Ishikawa (cell line): ENCODE measurements around the gene ELOVL3.

Experiments
- CEBPB ChIP-seq: IDR thresholded peaks from 2 replicates; pipeline ENCODE4 v1.6.1; 2012
- CREB1 ChIP-seq: IDR thresholded peaks from 2 replicates; pipeline ENCODE4 v1.6.1; 2012; ENCODE audit warnings: low read depth
- EGR1 ChIP-seq: IDR thresholded peaks from 2 replicates; pipeline ENCODE4 v1.6.1; 2012
- EP300 ChIP-seq: IDR thresholded peaks from 2 replicates; pipeline ENCODE4 v1.6.1; 2012; ENCODE audit warnings: borderline replicate concordance
- FOXM1 ChIP-seq: IDR thresholded peaks from 2 replicates; pipeline ENCODE4 v1.6.1; 2012; ENCODE audit warnings: low read depth, borderline replicate concordance
- NFIC ChIP-seq: IDR thresholded peaks from 2 replicates; pipeline ENCODE4 v1.6.1; 2012
- RAD21 ChIP-seq: IDR thresholded peaks from 2 replicates; pipeline ENCODE4 v1.6.1; 2012; ENCODE audit warnings: low read depth
- TAF1 ChIP-seq: IDR thresholded peaks from 2 replicates; pipeline ENCODE4 v1.6.1; 2012; ENCODE audit warnings: low read depth, mild to moderate bottlenecking
- TCF12 ChIP-seq: IDR thresholded peaks from 2 replicates; pipeline ENCODE4 v1.6.1; 2012; ENCODE audit warnings: low read depth
- TEAD4 ChIP-seq: IDR thresholded peaks from 2 replicates; pipeline ENCODE4 v1.6.1; 2012
- YY1 ChIP-seq: IDR thresholded peaks from 2 replicates; pipeline ENCODE4 v1.6.1; 2012; ENCODE audit warnings: low read depth
- ZBTB7A ChIP-seq: IDR thresholded peaks from 2 replicates; pipeline ENCODE4 v1.6.1; 2012; ENCODE audit warnings: low read depth
- TF ChIP-seq, protein P1 (sequence below): IDR thresholded peaks from 2 replicates; pipeline ENCODE4 v1.6.1; 2012; ENCODE audit warnings: low read depth, mild to moderate bottlenecking
- TF ChIP-seq, protein P2 (sequence below): IDR thresholded peaks from 2 replicates; pipeline ENCODE4 v1.6.1; 2012
- TF ChIP-seq, protein P3 (sequence below): IDR thresholded peaks from 2 replicates; pipeline ENCODE4 v1.6.1; 2012

ELOVL3 gene

GRCh38 chr10:102268375-102268888, 42.3 kb downstream of the ELOVL3 start:
- TF ChIP-seq EP300 (no peak), FOXM1 (no peak), CREB1 (no peak), ZBTB7A (no peak), TAF1 (no peak), YY1 (no peak), RAD21 (no peak), NFIC (no peak)
- TF ChIP-seq, protein P1, sequence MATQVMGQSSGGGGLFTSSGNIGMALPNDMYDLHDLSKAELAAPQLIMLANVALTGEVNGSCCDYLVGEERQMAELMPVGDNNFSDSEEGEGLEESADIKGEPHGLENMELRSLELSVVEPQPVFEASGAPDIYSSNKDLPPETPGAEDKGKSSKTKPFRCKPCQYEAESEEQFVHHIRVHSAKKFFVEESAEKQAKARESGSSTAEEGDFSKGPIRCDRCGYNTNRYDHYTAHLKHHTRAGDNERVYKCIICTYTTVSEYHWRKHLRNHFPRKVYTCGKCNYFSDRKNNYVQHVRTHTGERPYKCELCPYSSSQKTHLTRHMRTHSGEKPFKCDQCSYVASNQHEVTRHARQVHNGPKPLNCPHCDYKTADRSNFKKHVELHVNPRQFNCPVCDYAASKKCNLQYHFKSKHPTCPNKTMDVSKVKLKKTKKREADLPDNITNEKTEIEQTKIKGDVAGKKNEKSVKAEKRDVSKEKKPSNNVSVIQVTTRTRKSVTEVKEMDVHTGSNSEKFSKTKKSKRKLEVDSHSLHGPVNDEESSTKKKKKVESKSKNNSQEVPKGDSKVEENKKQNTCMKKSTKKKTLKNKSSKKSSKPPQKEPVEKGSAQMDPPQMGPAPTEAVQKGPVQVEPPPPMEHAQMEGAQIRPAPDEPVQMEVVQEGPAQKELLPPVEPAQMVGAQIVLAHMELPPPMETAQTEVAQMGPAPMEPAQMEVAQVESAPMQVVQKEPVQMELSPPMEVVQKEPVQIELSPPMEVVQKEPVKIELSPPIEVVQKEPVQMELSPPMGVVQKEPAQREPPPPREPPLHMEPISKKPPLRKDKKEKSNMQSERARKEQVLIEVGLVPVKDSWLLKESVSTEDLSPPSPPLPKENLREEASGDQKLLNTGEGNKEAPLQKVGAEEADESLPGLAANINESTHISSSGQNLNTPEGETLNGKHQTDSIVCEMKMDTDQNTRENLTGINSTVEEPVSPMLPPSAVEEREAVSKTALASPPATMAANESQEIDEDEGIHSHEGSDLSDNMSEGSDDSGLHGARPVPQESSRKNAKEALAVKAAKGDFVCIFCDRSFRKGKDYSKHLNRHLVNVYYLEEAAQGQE = no peak
- TF ChIP-seq, protein P2, sequence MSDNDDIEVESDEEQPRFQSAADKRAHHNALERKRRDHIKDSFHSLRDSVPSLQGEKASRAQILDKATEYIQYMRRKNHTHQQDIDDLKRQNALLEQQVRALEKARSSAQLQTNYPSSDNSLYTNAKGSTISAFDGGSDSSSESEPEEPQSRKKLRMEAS = no peak

- TF ChIP-seq CEBPB = no peak
- no peak for TF ChIP-seq TAF1
- TF ChIP-seq FOXM1 = no peak
- TF ChIP-seq YY1 = no peak
- TF ChIP-seq ZBTB7A = no peak
- TF ChIP-seq, protein P2 = no peak
- no peak for TF ChIP-seq RAD21
Observed at GRCh38 chr10:102269017-102269416, 42.9 kb downstream of the ELOVL3 start.

- TF ChIP-seq, protein P3, sequence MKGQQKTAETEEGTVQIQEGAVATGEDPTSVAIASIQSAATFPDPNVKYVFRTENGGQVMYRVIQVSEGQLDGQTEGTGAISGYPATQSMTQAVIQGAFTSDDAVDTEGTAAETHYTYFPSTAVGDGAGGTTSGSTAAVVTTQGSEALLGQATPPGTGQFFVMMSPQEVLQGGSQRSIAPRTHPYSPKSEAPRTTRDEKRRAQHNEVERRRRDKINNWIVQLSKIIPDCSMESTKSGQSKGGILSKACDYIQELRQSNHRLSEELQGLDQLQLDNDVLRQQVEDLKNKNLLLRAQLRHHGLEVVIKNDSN = peak; percentile 85
- TF ChIP-seq, protein P1 = no peak
- TF ChIP-seq YY1 (no peak), ZBTB7A (no peak), CEBPB (no peak)
Observed at GRCh38 chr10:102274062-102274461, 48.0 kb downstream of the ELOVL3 start.

DNA sequence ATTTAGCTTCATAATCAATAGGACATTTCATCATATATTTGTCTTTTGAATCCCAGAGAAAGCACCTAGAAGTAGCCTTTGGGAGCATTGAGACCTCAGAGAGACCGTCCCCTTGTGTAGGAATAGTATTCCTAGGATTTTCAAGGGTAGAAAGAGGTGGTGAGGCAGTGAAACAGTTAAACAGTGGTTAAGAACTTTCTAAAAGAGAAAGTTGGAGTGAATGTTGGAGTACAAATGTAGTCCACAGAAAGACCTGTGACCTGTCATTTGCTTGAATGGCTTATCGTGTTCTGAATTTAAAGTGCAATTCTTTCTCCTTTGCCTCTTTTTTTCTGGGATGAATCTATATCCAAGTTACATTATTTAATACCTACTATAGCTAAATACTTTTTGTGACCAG, 49.2 kb downstream of the ELOVL3 start:
- TF ChIP-seq RAD21 (no peak), CEBPB (no peak), TCF12 (no peak), ZBTB7A (no peak), TEAD4 (no peak), EGR1 (no peak), EP300 (no peak)
- TF ChIP-seq, protein P3 = no peak

DNA sequence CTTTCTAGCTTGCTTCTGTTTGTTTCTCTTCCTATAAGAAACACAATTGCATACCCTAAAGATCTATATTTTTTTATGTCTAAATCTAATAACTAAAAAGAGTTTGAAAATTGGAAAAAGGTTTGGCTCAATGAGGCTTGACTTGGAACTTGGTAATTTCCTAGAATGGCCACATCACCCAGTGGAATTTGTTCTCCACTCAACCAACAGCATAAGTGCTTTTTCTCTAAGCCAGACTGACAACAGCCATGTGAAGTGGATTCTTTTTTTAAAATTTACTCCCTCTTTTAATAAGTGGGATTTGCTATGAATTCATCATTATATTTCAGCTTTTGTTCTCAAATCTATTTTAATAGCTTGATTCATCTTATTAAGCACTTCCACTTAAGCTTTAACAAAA, 53.0 kb downstream of the ELOVL3 start:
- TF ChIP-seq ZBTB7A (no peak), TEAD4 (no peak), EP300 (no peak), RAD21 (no peak), CREB1 (no peak), CEBPB (no peak), NFIC (no peak), YY1 (no peak), TCF12 (no peak)
- TF ChIP-seq, protein P2 = no peak
- TF ChIP-seq, protein P3 = no peak
- TF ChIP-seq, protein P1 = no peak
